EL (cell line): ENCODE results near the gene ASB15.
A peak's percentile ranks its signal among the peaks of the same experiment; 100 is the strongest.

Experiments
- DNase-seq: peaks from one replicate; pipeline ENCODE4 v3.0.0-alpha.2; 2016

Gene ASB15

GRCh38 chr7:123639631-123640030 lies 38.0 kb downstream of the ASB15 start:
- no peak for DNase-seq

- DNase-seq = no peak
Observed at GRCh38 chr7:123640583-123640982, 39.0 kb downstream of the ASB15 start.

- DNase-seq = no peak
Observed at GRCh38 chr7:123641901-123642300, 40.3 kb downstream of the ASB15 start.

- DNase-seq = peak; percentile 68
Observed at GRCh38 chr7:123643495-123644441, 42.1 kb downstream of the ASB15 start.

GRCh38 chr7:123645516-123645915 lies 43.9 kb downstream of the ASB15 start:
- no peak for DNase-seq

- peak; percentile 37 for DNase-seq
Observed at GRCh38 chr7:123647106-123647730, 45.6 kb downstream of the ASB15 start.

- DNase-seq = peak; percentile 18
Observed at GRCh38 chr7:123649964-123650363, 48.3 kb downstream of the ASB15 start.

GRCh38 chr7:123650595-123650994 lies 49.0 kb downstream of the ASB15 start:
- no peak for DNase-seq

GRCh38 chr7:123652406-123652805 lies 50.8 kb downstream of the ASB15 start:
- no peak for DNase-seq

GRCh38 chr7:123653162-123653561 lies 51.5 kb downstream of the ASB15 start:
- DNase-seq = no peak

GRCh38 chr7:123655614-123656013 lies 54.0 kb downstream of the ASB15 start, which contains the start of gene LMOD2:
Gene LMOD2, plus strand, starts transcription at chr7:123655866. Its CDS starts 98 bp downstream, at chr7:123655964.
- DNase-seq = no peak

- DNase-seq = no peak
Observed at GRCh38 chr7:123656544-123657303, 55.1 kb downstream of the ASB15 start.

- DNase-seq = no peak
Observed at GRCh38 chr7:123657304-123657685, 55.7 kb downstream of the ASB15 start.

GRCh38 chr7:123658023-123658422 lies 56.4 kb downstream of the ASB15 start:
- DNase-seq = no peak

- DNase-seq = no peak
Observed at GRCh38 chr7:123660514-123661354, 59.1 kb downstream of the ASB15 start.

- no peak for DNase-seq
Observed at GRCh38 chr7:123661765-123662164, 60.1 kb downstream of the ASB15 start.

GRCh38 chr7:123662293-123662692 lies 60.7 kb downstream of the ASB15 start:
- DNase-seq = no peak

GRCh38 chr7:123662755-123663154 lies 61.1 kb downstream of the ASB15 start:
- DNase-seq = no peak

- DNase-seq = no peak
Observed at GRCh38 chr7:123663200-123663599, 61.6 kb downstream of the ASB15 start.

GRCh38 chr7:123665157-123665556 lies 63.5 kb downstream of the ASB15 start:
- no peak for DNase-seq

- DNase-seq = no peak
Observed at GRCh38 chr7:123665896-123666295, 64.3 kb downstream of the ASB15 start.

- no peak for DNase-seq
Observed at GRCh38 chr7:123666492-123666891, 64.9 kb downstream of the ASB15 start.
